Measurements from ENCODE around the gene SLC4A9.
"Not testable (repeated sequence)": the region's sequence is repeated elsewhere in the genome, so short reads cannot be mapped to it uniquely, and the experiment has no call there.

The SLC4A9 gene

GRCh38 chr5:140338908-140339307 is 21.1 kb upstream of the SLC4A9 start:
- DNase-seq (ENCODE audit: low read depth in 2 of 2), result no peak

DNA sequence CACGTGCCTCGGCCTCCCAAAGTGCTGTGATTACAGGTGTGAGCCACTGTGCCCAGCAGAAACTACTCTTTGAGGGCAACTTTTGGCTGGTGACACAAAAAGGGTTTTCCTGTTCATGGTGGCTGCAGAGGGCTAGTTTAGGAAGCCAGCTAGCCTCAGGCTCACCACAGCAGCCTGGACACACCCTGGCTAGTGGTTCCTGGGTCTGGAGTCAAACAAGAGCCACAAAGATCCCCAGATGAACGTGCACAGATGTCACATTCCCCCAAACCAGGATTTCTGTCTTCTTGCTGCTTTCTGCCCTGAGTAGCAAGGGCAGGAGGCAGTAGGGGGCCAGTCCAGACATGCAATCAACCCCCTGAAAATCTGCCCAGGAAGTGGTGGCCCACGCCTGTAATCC is 20.4 kb upstream of the SLC4A9 start:
- no peak for DNase-seq (ENCODE audit: low read depth in 2 of 2)

DNA sequence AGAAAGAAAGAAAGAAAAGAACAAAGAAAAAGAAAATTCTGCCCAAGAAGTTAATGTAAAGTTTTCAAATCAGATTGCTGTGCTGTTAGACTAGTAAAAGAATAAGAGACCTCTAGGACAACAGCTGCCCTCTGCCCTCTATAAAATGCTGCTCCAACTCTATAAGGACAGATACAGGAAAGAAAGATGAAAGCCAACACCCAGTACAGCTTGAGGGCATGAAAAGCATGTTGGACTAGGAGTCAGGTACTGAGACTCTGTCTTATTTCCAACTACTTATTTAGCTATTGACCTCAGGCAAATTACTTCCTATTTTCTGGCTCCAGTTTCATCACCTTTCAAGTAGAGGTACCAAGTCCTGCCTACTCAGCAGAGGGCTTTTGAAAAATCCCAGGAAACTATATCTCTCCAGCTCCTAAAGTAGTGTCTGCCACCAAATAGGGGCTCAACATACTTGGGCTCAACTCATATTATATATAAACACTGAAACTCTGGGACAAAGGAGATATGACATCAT is 19.3 kb upstream of the SLC4A9 start:
- DNase-seq (ENCODE audit: low read depth in 2 of 2), result no peak

DNA sequence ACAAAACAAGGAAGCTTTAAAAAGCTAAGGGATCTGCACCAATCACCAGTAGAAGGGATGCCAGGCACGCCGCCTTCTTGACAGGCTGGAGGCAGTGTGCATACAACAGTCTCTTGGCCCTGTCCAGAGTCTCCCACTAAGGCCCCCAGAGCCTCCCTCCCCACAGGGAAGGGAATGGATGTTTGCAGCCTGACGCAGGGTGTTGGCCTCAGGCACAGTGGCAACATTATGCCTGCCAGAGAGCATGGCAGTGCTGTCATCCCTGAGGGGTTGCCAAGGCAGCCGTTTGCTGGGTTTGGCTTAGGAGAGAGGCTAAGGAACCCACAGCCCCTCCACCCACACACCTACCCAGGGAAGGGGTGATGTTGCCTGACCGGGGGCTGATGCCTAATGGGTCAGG is 18.4 kb upstream of the SLC4A9 start:
- DNase-seq (ENCODE audit: low read depth in 2 of 2), result no peak

DNA sequence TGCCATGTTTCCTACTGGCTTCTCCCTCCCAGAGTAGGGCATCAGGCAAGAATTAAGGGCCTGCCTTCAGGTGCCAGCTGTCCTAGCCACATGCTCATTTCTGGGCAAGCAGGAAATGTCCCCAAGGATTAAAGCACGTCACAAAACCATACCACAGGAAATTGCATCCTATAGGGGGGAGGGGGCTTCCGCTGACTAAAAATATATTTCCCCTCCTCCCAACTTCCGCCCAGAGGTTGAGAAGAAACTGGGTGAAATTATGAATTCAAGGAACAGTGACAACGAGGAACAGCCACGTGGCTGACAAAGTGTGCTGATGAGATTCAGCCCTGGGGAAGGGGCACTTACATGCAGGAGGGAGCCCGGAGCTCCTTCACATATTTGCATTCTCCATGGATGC is 17.7 kb upstream of the SLC4A9 start:
- DNase-seq (ENCODE audit: low read depth in 2 of 2), result no peak

DNA sequence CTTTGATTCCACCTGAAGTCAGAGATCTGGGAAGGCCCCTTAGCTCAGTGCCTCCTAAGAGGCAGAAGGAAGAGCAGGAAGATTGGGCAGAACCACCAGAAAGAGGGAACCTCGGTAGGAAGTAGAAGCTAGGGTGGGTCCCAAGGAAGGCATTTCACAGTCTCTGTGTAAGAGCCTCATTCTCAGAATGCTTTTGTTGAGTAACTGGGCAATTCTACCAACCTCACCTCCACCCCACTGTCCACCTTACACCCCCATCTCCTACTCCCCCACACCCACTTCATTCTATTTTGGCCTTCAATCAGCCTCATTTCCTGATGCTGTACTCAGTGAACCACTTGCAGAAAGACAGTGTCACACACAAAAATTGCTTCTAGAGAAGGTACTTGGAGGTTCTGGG is 17.1 kb upstream of the SLC4A9 start:
- DNase-seq (ENCODE audit: low read depth in 2 of 2), result no peak

- DNase-seq (ENCODE audit: low read depth in 2 of 2), result not testable (repeated sequence)
Measured at GRCh38 chr5:140343849-140344248, 16.1 kb upstream of the SLC4A9 start.

DNA sequence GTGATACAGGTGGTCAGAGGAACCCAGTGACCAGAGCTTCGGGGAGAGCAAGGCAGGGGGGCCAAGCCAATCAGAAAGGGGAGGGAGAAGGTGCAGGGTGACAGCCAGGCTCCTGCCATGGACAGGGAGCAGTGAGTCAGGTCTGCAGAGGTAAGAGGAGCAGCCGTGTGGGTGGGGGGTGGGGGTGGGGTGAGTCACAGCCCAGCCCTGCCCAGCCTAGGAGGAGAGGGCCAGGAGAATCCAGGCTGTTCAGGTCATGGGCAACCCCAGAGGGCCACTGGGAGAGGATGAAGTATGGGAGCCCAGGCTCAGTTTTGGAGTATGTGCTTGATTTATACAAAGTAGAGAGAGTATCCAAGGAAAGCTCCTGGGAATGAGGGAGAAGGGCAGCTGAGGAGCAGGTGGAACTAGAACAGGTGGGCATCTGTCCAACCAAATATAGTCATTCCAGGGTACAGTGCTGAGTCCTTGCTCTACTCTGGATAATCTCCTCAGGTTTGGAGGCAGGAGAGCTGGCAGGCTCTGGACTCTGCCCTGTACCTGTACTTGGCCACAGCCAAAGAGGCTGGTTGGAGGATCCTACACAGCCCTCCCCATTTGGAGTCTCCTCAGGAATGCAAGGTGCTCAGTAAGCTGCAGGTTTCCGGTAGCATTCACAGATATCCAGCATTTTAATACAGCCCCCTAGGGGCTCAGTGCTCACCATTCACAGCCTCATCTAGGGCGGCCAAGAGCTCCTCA is 15.1 kb upstream of the SLC4A9 start:
- peak in 1 of 2 donors; percentile 24 for DNase-seq (ENCODE audit: low read depth in 2 of 2)

DNA sequence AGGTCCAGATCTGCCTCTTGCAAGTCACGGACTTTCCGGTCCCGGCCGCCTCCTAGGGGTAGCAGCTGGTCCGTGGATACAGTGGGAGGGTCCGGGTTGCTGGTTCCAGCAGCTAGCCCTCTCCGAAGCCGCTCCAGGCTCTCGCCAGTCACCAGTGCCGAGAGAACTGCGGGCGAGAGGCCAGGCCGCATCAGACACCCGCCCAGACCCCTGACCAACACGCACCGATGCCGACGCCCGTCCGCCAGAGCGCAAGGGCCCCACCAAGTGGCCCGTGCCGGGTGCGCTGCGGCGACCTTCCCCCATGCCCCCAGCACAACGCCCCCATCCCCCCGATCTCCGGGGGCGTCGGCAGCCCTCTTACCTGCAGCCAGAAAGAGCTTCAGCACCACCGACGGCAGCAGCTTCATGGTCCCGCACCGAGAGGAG is 14.1 kb upstream of the SLC4A9 start:
- DNase-seq (ENCODE audit: low read depth in 2 of 2), result no peak

GRCh38 chr5:140346348-140347221 is 13.4 kb upstream of the SLC4A9 start, which contains the start of gene HBEGF:
HBEGF (minus strand) TSS chr5:140346603; CDS start chr5:140346328, 275 bp downstream.
- DNase-seq (ENCODE audit: low read depth in 2 of 2), result peak; percentile 25 to 48

DNA sequence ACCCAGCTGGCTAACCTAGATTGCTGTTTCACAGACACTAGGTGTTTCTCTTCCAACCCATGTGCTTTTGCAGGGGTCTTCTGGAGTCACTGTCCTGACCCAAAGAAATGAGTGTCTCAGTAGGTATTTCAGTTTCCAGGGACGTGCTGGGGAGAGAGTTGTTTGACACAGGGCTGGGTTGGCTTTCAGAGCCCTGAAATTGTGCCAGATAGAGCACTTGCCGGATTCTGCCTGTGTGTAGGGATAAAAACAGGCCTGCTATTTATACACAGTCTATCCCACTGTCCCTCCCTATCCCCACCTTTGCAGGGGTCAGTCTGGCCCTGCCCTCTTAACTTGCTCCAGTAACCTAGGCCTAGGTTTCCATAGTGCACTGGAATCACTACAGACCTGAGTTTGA is 12.6 kb upstream of the SLC4A9 start:
- DNase-seq (ENCODE audit: low read depth in 2 of 2), result no peak

DNA sequence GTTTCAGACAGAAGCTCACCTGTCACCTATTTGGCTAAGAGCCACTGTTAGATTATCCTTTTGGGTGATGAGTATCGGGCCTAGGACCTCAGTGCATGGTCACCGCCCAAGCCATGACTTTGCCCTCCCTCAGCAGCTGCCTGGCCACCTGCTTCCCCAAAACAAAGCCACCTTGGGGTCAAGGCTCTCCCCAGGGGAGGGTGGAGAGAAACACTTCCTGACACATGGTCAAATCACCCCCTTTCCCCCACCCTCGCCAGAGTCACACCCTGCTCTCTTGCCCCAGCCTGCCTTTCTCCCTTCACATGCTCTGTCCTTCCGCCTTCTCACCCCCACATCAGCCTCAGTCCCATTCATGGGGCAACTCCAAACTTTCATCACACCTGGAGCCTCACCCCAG is 11.9 kb upstream of the SLC4A9 start:
- DNase-seq (ENCODE audit: low read depth in 2 of 2), result no peak

- no peak for DNase-seq (ENCODE audit: low read depth in 2 of 2)
Measured at GRCh38 chr5:140349244-140349643, 10.8 kb upstream of the SLC4A9 start.

DNA sequence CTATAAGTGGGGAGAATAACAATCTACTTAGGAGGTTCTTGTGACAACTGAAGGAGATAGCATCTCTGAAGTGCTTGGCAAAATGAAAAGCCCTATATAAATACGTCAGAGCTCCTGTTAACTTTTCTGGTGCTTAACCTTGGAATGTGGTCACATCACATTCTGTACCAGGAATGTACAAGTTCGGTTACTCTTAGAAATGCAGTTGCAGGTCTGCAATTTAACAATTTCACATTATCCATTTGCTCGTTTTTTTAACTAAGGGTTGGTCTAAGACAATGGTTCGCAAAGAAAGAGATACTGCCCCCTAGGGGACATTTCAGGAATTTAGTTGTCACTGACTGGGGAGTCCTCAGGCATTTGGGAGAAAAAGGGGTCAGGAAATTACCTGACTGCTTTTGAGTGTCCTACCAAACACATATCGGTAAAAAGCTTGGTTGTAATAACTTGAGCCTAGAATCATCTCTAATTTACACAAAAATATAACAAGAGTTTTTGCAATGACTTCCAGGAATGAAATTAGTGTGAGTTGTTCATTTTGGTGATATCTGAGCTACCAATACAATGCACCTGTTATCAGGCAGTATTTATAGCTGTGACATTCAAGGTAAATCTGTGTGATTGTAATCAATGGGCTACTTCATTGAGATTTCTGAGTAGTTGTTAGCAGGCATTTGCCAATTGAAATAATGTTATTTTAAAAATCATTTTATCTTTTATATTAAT is 8.2 kb upstream of the SLC4A9 start:
- peak in 1 of 2 donors; percentile 74 for DNase-seq (ENCODE audit: low read depth in 2 of 2)

- DNase-seq (ENCODE audit: low read depth in 2 of 2), result no peak
Measured at GRCh38 chr5:140355546-140355945, 4.4 kb upstream of the SLC4A9 start.

DNA sequence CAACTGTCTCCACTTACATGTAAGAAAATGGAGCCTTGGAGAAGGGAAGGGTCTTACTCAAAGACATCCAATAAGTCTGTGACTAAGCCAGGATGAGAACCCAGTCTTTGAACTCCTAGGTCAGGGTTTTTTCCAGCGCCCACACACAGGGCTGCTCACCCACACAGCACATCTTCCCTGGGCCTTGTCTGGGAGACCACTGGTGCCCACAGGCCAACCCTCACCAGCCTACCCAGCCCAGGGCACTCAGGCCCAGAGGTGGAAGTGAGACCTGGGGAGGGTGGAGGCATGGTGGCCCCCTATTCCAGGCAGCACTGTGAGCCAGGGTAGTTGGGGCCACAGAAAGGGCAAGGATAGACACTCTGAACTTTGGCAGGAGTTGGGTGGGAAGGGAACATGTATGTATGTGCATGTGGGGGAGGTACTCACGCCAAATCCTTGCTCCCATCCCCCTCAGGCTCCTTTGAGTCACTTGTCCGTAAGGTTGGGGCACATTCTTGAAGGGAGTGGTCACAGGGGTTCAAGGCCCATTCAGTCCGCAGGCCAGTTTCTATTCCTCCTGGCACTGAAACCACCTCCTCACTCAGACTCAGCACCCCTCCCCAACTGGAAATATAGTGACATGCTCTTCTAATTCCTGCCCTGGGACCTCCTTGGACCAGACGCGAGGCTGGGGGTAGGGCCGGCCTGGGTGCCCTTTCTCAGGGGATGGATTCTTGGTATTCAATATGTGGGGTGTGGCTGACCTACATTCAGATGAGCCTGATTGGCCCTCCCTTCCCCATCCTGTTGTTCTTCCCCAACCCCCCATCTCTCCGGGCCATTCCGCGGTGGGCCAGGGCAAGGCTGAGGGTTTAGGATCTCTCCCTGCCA is 2.9 kb upstream of the SLC4A9 start:
- DNase-seq (ENCODE audit: low read depth in 2 of 2), result no peak

DNA sequence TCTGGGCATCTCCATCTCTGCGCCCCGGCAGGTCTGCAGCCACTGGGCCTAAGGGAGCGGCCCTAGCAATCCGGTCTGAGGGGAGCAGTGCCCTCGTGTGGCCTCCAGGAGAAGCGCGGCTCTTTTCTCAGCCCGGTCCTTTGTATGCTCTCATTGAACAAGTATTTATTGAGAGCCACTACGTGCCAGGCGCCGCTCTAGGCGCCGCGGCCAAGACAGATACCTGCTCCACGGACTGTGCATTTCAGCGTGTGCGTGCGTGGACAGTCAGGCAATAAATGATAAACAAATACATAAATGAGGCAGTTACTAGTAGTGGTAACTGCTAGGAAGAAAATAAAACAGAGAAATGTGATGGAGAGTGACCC is 2.3 kb upstream of the SLC4A9 start:
- peak; percentile 56 to 68 for DNase-seq (ENCODE audit: low read depth in 2 of 2)

DNA sequence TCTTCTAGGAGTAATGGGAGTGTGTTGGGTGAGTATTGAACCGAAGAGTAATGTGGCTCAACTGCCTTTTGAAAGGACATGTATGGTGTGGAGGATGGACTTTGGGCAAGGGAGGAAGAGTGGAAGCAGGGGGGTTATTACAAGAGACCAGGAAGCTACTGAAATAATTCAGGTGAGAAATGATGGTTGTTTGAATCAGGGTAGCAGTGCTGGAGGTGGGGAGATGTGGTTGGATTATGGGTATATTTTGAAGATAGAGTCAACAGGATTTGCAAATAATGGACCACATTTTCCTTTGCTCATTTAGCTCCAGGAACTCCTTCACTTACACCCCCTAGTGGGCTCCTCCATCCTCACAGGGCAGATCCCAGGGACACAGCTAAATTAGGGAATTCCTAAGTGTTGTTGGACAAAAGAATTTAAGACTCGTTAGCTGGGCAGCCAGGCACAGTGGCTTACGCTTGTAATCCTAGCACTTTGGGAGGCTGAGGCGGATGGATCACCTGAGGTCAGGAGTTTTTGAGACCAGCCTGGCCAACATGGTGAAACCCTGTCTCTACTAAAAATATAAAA is 1.2 kb upstream of the SLC4A9 start:
- DNase-seq (ENCODE audit: low read depth in 2 of 2), result no peak

GRCh38 chr5:140360681-140361479 is 886 bp downstream of the SLC4A9 start:
- no peak for DNase-seq (ENCODE audit: low read depth in 2 of 2)

GRCh38 chr5:140361901-140362300 is 1.9 kb downstream of the SLC4A9 start:
- no peak for DNase-seq (ENCODE audit: low read depth in 2 of 2)

Data from stimulated activated CD4-positive, alpha-beta T cell treated with anti-CD3 and anti-CD28 coated beads, Interleukin-1b, Interleukin-23, amount 100 ng/mL, for 4 hours (primary cell).